OCI-LY1 (cell line): Measurements from ENCODE around the gene NDUFV1.
"Not testable (repeated sequence)": the region's sequence is repeated elsewhere in the genome, so short reads cannot be mapped to it uniquely, and the experiment has no call there.

Source experiments
- H2AFZ ChIP-seq: fragments of 200-600 bp; sonication (generic), shearing (Covaris generic); 2 replicates; pipeline ENCODE4 v1.6.0; 2014; ENCODE audit warnings: antibody characterized with exemption, mild to moderate bottlenecking, low read length
- H3F3A ChIP-seq: fragments of 200-600 bp; sonication (generic), shearing (Covaris generic); 2 replicates; pipeline ENCODE4 v1.6.0; 2014; ENCODE audit warnings: mild to moderate bottlenecking, antibody characterized with exemption, low read length, moderate library complexity; ENCODE audit not compliant: insufficient read depth
- H3K27ac ChIP-seq: fragments of 200-600 bp; sonication (generic); 2 replicates; pipeline ENCODE4 v1.5.1; 2014; ENCODE audit warnings: low read length, mixed run types, mild to moderate bottlenecking, low read depth; ENCODE audit not compliant: poor library complexity, severe bottlenecking
- H3K27me3 ChIP-seq: fragments of 200-600 bp; sonication (generic); 2 replicates; pipeline ENCODE4 v1.6.0; 2014; ENCODE audit warnings: antibody characterized with exemption, mild to moderate bottlenecking, low read length, moderate library complexity; ENCODE audit not compliant: insufficient read depth
- H3K36me3 ChIP-seq: fragments of 200-600 bp; sonication (generic); 2 replicates; pipeline ENCODE4 v1.6.1; 2014; ENCODE audit warnings: mild to moderate bottlenecking, antibody characterized with exemption, low read length, moderate library complexity, mixed read lengths; ENCODE audit not compliant: insufficient read depth
- H3K4me1 ChIP-seq: fragments of 200-600 bp; sonication (generic); 2 replicates; pipeline ENCODE4 v1.5.1; 2014; ENCODE audit warnings: mild to moderate bottlenecking, low read length, moderate library complexity; ENCODE audit not compliant: insufficient read depth, severe bottlenecking
- H3K4me2 ChIP-seq: fragments of 200-600 bp; sonication (generic), shearing (Covaris generic); 2 replicates; pipeline ENCODE4 v1.6.1; 2014; ENCODE audit warnings: low read length
- H3K4me3 ChIP-seq: fragments of 200-600 bp; sonication (generic); 2 replicates; pipeline ENCODE4 v1.5.1; 2014; ENCODE audit warnings: low read length, low read depth, mild to moderate bottlenecking, mixed read lengths; ENCODE audit not compliant: poor library complexity, severe bottlenecking
- H3K79me2 ChIP-seq: fragments of 200-600 bp; shearing (Covaris generic); 2 replicates; pipeline ENCODE4 v1.6.1; 2016; ENCODE audit warnings: mixed run types, low read length, mixed read lengths; ENCODE audit not compliant: insufficient read depth
- H3K9ac ChIP-seq: fragments of 200-600 bp; sonication (generic), shearing (Covaris generic); 2 replicates; pipeline ENCODE4 v1.6.1; 2014; ENCODE audit warnings: mild to moderate bottlenecking, low read length, mixed read lengths
- H3K9me2 ChIP-seq: fragments of 200-600 bp; sonication (generic), shearing (Covaris generic); 2 replicates; pipeline ENCODE4 v1.6.1; 2014; ENCODE audit warnings: low read depth, mild to moderate bottlenecking, low read length, mixed read lengths
- H3K9me3 ChIP-seq: fragments of 200-600 bp; shearing (Covaris generic); 2 replicates; pipeline ENCODE4 v1.6.1; 2014; ENCODE audit warnings: low read length, mixed read lengths
- H4K20me1 ChIP-seq: fragments of 200-600 bp; sonication (generic), shearing (Covaris generic); 2 replicates; pipeline ENCODE4 v1.6.0; 2016; ENCODE audit warnings: mild to moderate bottlenecking, low read length; ENCODE audit not compliant: insufficient read depth
- CTCF ChIP-seq: fragments of 200-600 bp; sonication (generic), shearing (Covaris generic); IDR thresholded peaks from 2 replicates; pipeline ENCODE4 v1.5.1; 2017; ENCODE audit warnings: mild to moderate bottlenecking, antibody characterized with exemption, low read length, moderate library complexity, mixed read lengths
- EZH2 ChIP-seq: fragments of 200-600 bp; sonication (generic), shearing (Covaris generic); IDR thresholded peaks from 2 replicates; pipeline ENCODE4 v1.8.0; 2017; ENCODE audit warnings: borderline replicate concordance, mixed run types, mild to moderate bottlenecking, antibody characterized with exemption, low read length, moderate library complexity, mixed read lengths

NDUFV1 gene

GRCh38 chr11:67599149-67599548, 7.6 kb upstream of the NDUFV1 start:
- no peak overlapping the region for H3K4me3 ChIP-seq
- H2AFZ ChIP-seq: no peak overlapping the region
- H3K27ac ChIP-seq: no peak overlapping the region
- no peaks in the 10 kb centered on the region; the same call in 1 of the 2 replicates for H3K36me3 ChIP-seq
- 0 out of 2 replicates have a peak, but pooled peaks cover 2% of the 10 kb centered on the region for H3K9me3 ChIP-seq
- peaks cover 18% of the 10 kb centered on the region for H3K4me1 ChIP-seq
- H3K9ac ChIP-seq: no peak overlapping the region
- H3F3A ChIP-seq: no peaks in the 10 kb centered on the region
- H3K27me3 ChIP-seq: peaks cover 3% of the 10 kb centered on the region; the same call in 1 of the 2 replicates
- H3K4me2 ChIP-seq: no peak overlapping the region
- TF ChIP-seq EZH2 (no peak), CTCF (no peak)
- H4K20me1 ChIP-seq: no peaks in the 10 kb centered on the region
- H3K9me2 ChIP-seq: no peaks in the 10 kb centered on the region
- no peaks in the 10 kb centered on the region for H3K79me2 ChIP-seq

GRCh38 chr11:67600324-67601029, 6.3 kb upstream of the NDUFV1 start:
- Histone ChIP-seq H2AFZ (no peak overlapping the region), H3K4me2 (peak overlapping the region; percentile 45)

GRCh38 chr11:67601098-67601497, 5.6 kb upstream of the NDUFV1 start:
- Histone ChIP-seq H3K4me2 (peak overlapping the region; percentile 45; the same call in 1 of the 2 replicates), H3K27me3 (peaks cover 3% of the 10 kb centered on the region; the same call in 1 of the 2 replicates), H3K4me1 (peaks cover 21% of the 10 kb centered on the region), H3F3A (no peaks in the 10 kb centered on the region), H3K9me2 (no peaks in the 10 kb centered on the region), H3K79me2 (no peaks in the 10 kb centered on the region), H2AFZ (no peak overlapping the region), H3K27ac (peak overlapping the region; percentile 73), H3K36me3 (no peaks in the 10 kb centered on the region; the same call in 1 of the 2 replicates), H4K20me1 (no peaks in the 10 kb centered on the region), H3K9me3 (0 out of 2 replicates have a peak, but pooled peaks cover 2% of the 10 kb centered on the region), H3K9ac (no peak overlapping the region; the same call in 1 of the 2 replicates), H3K4me3 (no peak overlapping the region)
- TF ChIP-seq EZH2 (no peak), CTCF (no peak)

More at GRCh38 chr11:67600324-67601029, 6.3 kb upstream of the NDUFV1 start:
- Histone ChIP-seq H3K27ac (peak overlapping the region; percentile 73), H3K36me3 (no peaks in the 10 kb centered on the region; the same call in 1 of the 2 replicates), H4K20me1 (no peaks in the 10 kb centered on the region), H3K9me2 (no peaks in the 10 kb centered on the region), H3K27me3 (peaks cover 3% of the 10 kb centered on the region; the same call in 1 of the 2 replicates), H3K9ac (peak overlapping the region; percentile 26; the same call in 1 of the 2 replicates), H3K4me1 (peaks cover 18% of the 10 kb centered on the region), H3K9me3 (0 out of 2 replicates have a peak, but pooled peaks cover 2% of the 10 kb centered on the region), H3K79me2 (no peaks in the 10 kb centered on the region), H3F3A (no peaks in the 10 kb centered on the region), H3K4me3 (peak overlapping the region; percentile 28)
- no peak for TF ChIP-seq EZH2
- TF ChIP-seq CTCF: no peak

- not testable (repeated sequence) for H3K27ac ChIP-seq, H3K9me3 ChIP-seq, H4K20me1 ChIP-seq, H3F3A ChIP-seq, H3K4me3 ChIP-seq, H3K9ac ChIP-seq, H3K4me2 ChIP-seq, H2AFZ ChIP-seq, H3K9me2 ChIP-seq, H3K27me3 ChIP-seq, H3K79me2 ChIP-seq
- Histone ChIP-seq H3K36me3 (peaks cover 11% of the 10 kb centered on the region), H3K4me1 (peaks cover 41% of the 10 kb centered on the region)
Observed at GRCh38 chr11:67604119-67604518, 2.6 kb upstream of the NDUFV1 start.
